ENCODE data around the gene SLC22A15.

DNA sequence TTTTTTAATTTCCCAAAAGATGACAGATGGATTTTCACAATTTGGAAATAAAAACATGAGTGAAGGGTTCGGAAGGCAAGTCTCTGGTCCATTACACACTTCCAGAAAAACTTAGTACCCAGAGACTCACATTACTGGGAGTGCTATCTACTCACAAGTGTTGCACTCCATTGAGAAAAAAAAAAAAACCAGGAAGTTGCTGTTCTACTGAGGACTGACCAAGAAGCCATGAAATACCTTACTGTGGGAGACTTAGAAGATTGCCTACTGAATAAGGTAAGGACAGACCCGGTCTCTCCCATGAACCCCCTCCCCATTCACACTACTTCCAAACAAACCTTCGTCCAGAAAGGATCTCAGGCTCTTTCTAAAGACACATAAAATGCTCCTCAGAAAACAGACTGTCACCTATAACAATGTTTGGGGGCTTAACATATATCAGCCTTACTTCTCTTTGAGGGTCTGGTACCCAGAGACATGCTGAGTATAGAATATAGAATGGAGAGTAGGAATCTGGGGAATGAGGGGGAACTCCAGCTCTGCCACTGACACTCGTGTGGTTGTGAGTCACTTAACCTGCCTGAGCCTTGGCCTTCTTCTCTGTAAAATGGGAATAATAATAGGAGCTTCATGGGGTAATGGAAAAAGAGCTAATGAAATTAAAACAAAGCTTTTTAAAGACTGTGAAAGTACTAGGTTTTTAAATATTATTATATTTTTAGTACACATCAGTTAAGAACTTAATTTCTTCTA is 136.3 kb downstream of the SLC22A15 start:
- TF ChIP-seq EZH2 (IDR thresholded peaks at IDR 0.05; ENCODE audit: borderline replicate concordance, control insufficient read depth, low read depth, low read length), result no peak
- TF ChIP-seq NBN (IDR thresholded peaks at IDR 0.05), result no peak
- no peak for TF ChIP-seq CHD4 (IDR thresholded peaks at IDR 0.05)

Data from GM12878 (cell line).